Spinal cord (tissue), 10 donors: ENCODE data around the gene HMHB1. TPM values are rescaled to one million over a fixed set of nuclear protein-coding genes. Genes with fewer than 3 reads are reported as not detected.

Source experiments
- DNase-seq, 6 donors: peaks; one replicate each; pipeline versions ENCODE4 v3.0.0 to v3.0.0-alpha.2; 2013 to 2015; ENCODE audit warnings: low spot score in 6 of 6, low read depth in 4 of 6
- H3K27ac ChIP-seq: one replicate; pipeline ENCODE4 v1.5.1; 2013; ENCODE audit warnings: low read depth, low read length, control low read depth
- H3K27me3 ChIP-seq: one replicate; pipeline ENCODE4 v1.6.1; 2013; ENCODE audit warnings: low read length; ENCODE audit not compliant: control insufficient read depth, insufficient read depth
- H3K36me3 ChIP-seq: one replicate; pipeline ENCODE4 v1.6.1; 2013; ENCODE audit warnings: low read length; ENCODE audit not compliant: control insufficient read depth, insufficient read depth
- H3K4me1 ChIP-seq: one replicate; pipeline ENCODE4 v1.6.1; 2013; ENCODE audit warnings: low read length; ENCODE audit not compliant: control insufficient read depth, insufficient read depth
- H3K4me3 ChIP-seq: one replicate; pipeline ENCODE4 v1.5.1; 2013; ENCODE audit warnings: low read depth, low read length, control low read depth
- H3K9me3 ChIP-seq: one replicate; pipeline ENCODE4 v1.6.1; 2013; ENCODE audit warnings: low read length; ENCODE audit not compliant: control insufficient read depth, insufficient read depth
- WGBS: methylation state at CpG from one replicate; pipeline ENCODE4 v1.1.5; 2013; ENCODE audit warnings: missing lambda C conversion rate; ENCODE audit not compliant: insufficient coverage; 5-methylcytosine and 5-hydroxymethylcytosine counted together
- polyA plus RNA-seq, 2 donors: library from polyadenylated mRNA; unstranded; fragments of 120-200 nt; gene quantifications; one replicate each; pipeline ENCODE4 v1.2.1, GENCODE V29; 2013; ENCODE audit not compliant: insufficient read length in 2 of 2
- total RNA-seq, 2 donors: library from RNA; depleted of rRNA in 1 of 2; stranded (reverse); fragments of 120-200 nt in 1 of 2; fragments of >200 nt in 1 of 2; gene quantifications; one replicate each; pipeline versions ENCODE4 v1.2.3 to v1.2.4, GENCODE V29; 2013 to 2014
- donor health status: healthy.

Gene HMHB1
- total and polyA plus RNA-seq, 4 donors: not detected

DNA sequence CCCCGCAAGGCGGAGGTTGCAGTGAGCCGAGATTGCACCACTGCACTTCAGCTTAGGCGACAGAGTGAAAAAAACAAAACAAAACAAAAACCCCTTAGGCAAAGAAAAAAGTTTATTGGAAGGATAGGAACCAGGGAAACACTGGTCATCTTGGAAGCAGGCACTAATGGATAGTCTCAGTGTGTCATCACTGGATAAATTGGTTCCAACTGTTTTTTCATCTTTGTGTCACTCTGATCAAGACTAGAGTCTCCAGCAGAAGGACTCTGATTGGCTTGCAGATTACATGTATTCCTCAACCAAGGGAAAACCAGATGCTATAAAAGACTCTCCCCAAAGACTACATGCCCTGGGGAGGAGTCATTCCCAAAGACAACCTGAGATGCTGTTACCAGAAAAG is 35.0 kb upstream of the HMHB1 start:
- H3K4me1 ChIP-seq: no peaks in the 10 kb centered on the region
- H3K9me3 ChIP-seq: no peaks in the 10 kb centered on the region
- H3K27ac ChIP-seq: no peak overlapping the region
- no CpG with 5 or more reads among the region's 4 CpGs for WGBS
- no peaks in the 10 kb centered on the region for H3K27me3 ChIP-seq
- no peaks in the 10 kb centered on the region for H3K36me3 ChIP-seq
- no peak overlapping the region for H3K4me3 ChIP-seq
- DNase-seq: no peak

- no CpG with 5 or more reads among the region's 2 CpGs for WGBS
- no peak overlapping the region for H3K4me3 ChIP-seq
These were observed 32.5 kb upstream of the HMHB1 start for GRCh38 chr5:143779506-143779905.

DNA sequence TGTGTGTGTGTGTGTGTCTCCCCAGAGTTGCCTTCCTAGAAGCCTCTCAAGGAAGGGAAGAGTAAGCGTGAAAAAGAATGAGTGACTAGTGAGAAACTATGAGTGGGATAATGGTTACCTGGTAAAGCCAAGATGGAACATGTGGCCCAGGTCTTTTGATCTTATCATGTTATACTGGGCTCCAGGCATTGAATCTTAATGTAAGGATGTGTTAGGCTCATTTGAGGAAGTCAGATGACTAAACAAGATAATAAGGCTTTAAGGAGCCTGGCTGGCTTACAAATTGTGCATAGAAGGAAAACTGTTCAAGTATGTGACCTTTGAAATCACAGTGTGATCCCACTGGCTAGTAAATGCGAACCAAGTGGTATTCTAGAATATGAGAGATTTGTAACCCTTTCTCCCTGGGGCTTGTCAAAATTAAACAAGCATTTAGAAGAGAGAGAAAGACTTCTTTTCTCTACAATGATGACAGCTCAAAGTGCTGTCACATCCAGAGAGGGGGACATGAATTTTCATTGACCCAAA is 29.9 kb upstream of the HMHB1 start:
- no peaks in the 10 kb centered on the region for H3K36me3 ChIP-seq
- H3K27ac ChIP-seq: peak overlapping the region; percentile 30
- DNase-seq: no peak
- no peak overlapping the region for H3K4me3 ChIP-seq
- no peaks in the 10 kb centered on the region for H3K27me3 ChIP-seq
- no peaks in the 10 kb centered on the region for H3K9me3 ChIP-seq
- no peaks in the 10 kb centered on the region for H3K4me1 ChIP-seq
- 90% methylated on average over 1 of the region's 2 CpGs for WGBS

More at GRCh38 chr5:143779506-143779905, 32.5 kb upstream of the HMHB1 start:
- Histone ChIP-seq H3K36me3 (no peaks in the 10 kb centered on the region), H3K4me1 (no peaks in the 10 kb centered on the region), H3K27me3 (no peaks in the 10 kb centered on the region), H3K9me3 (no peaks in the 10 kb centered on the region), H3K27ac (no peak overlapping the region)
- DNase-seq: no peak

- 20% methylated on average over 1 of the region's 3 CpGs for WGBS
- H3K4me1 ChIP-seq: no peaks in the 10 kb centered on the region
- peak overlapping the region; percentile 30 for H3K27ac ChIP-seq
- DNase-seq: no peak
- H3K4me3 ChIP-seq: no peak overlapping the region
- no peaks in the 10 kb centered on the region for H3K9me3 ChIP-seq
- no peaks in the 10 kb centered on the region for H3K27me3 ChIP-seq
- no peaks in the 10 kb centered on the region for H3K36me3 ChIP-seq
These were observed 29.2 kb upstream of the HMHB1 start for GRCh38 chr5:143782588-143783386.

- Histone ChIP-seq H3K27me3 (no peaks in the 10 kb centered on the region), H3K9me3 (no peaks in the 10 kb centered on the region), H3K4me3 (no peak overlapping the region), H3K4me1 (peaks cover 4% of the 10 kb centered on the region), H3K27ac (peak overlapping the region; percentile 47), H3K36me3 (no peaks in the 10 kb centered on the region)
- WGBS: no CpG with 5 or more reads among the region's 1 CpG
- peak in 1 of 6 donors; percentile 37 for DNase-seq
These were observed 23.6 kb upstream of the HMHB1 start for GRCh38 chr5:143788401-143788800.

DNA sequence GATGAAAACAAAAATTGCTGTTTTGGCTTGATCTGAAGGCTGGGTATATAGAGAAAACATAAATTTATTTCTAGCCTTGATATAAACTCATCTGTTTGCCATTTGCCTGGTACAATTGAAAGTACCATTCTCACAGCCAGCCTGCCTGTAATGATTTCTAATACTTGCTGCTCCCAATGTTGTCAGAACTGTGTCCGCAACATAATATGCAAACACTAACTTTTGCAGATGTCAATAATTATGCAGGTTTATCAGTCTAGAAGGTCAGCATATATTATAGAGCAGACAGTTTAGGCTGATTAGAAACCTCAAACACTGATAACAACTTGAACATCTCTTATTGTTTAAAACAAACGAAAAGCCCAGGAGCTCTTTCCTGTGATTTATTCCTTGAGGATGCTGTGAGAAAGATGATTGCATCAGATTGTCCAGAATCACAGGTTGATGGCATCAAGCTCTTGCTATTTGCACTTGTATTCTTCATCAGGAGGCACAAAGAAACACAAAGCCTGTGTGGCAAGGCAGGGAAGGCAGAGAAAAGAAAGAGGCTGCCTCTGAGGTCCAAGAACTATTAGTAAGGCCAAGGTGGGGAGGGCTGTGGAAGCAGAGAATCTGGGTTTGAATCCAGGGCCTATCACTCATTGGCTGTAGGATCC is 21.4 kb upstream of the HMHB1 start:
- Histone ChIP-seq H3K36me3 (no peaks in the 10 kb centered on the region), H3K4me1 (peaks cover 4% of the 10 kb centered on the region), H3K4me3 (no peak overlapping the region), H3K27ac (no peak overlapping the region), H3K9me3 (no peaks in the 10 kb centered on the region), H3K27me3 (no peaks in the 10 kb centered on the region)
- no CpG with 5 or more reads among the region's 2 CpGs for WGBS
- DNase-seq: no peak

GRCh38 chr5:143791848-143792731 is 19.9 kb upstream of the HMHB1 start:
- no peak overlapping the region for H3K4me3 ChIP-seq

GRCh38 chr5:143793249-143793648 is 18.7 kb upstream of the HMHB1 start:
- Histone ChIP-seq H3K4me3 (no peak overlapping the region), H3K27me3 (no peaks in the 10 kb centered on the region), H3K27ac (no peak overlapping the region), H3K9me3 (no peaks in the 10 kb centered on the region), H3K36me3 (no peaks in the 10 kb centered on the region), H3K4me1 (peaks cover 4% of the 10 kb centered on the region)
- no CpG with 5 or more reads among the region's 2 CpGs for WGBS
- peak in 1 of 6 donors; percentile 47 for DNase-seq

More at GRCh38 chr5:143791848-143792731, 19.9 kb upstream of the HMHB1 start:
- Histone ChIP-seq H3K36me3 (no peaks in the 10 kb centered on the region), H3K27me3 (no peaks in the 10 kb centered on the region), H3K27ac (no peak overlapping the region), H3K9me3 (no peaks in the 10 kb centered on the region), H3K4me1 (peaks cover 4% of the 10 kb centered on the region)
- DNase-seq: peak; percentile 51 to 95 (median 57)
- WGBS: 27% methylated on average over 4 of the region's 10 CpGs

DNA sequence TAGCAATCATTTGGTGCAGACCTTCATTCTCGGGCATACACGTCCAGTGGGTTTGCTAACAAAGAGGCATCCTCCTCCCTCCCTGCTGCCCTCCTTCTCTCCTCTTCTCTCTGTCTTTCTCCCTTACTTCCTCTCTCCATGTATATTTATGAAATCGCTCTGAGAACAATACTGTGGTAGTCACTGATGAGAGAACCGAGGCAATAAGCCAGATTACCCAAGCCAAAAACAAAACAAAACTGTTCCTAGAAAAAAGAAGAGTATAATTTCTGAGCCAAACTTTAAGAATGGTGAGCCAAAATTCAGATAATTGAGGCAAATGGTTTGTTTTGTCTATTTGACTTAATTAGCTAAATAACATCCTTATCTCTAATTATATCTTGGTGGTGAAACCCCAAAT is 15.8 kb upstream of the HMHB1 start:
- H3K27me3 ChIP-seq: no peaks in the 10 kb centered on the region
- no peaks in the 10 kb centered on the region for H3K9me3 ChIP-seq
- no peaks in the 10 kb centered on the region for H3K36me3 ChIP-seq
- no peak overlapping the region for H3K27ac ChIP-seq
- peaks cover 4% of the 10 kb centered on the region for H3K4me1 ChIP-seq
- H3K4me3 ChIP-seq: no peak overlapping the region
- WGBS: no CpG with 5 or more reads among the region's 4 CpGs
- peak in 1 of 6 donors; percentile 43 for DNase-seq
